Esophagus muscularis mucosa (tissue), 4 donors: Measurements from ENCODE around the gene KRT16. TPM values are rescaled to one million over a fixed set of nuclear protein-coding genes. Genes with fewer than 3 reads are reported as not detected.
A peak's percentile ranks its signal among the peaks of the same experiment; 100 is the strongest.

Experiments
- DNase-seq: peaks from one replicate; pipeline ENCODE4 v3.0.0-alpha.2; 2017; ENCODE audit errors: extremely low spot score
- H3K27ac ChIP-seq, 4 donors: fragments of 200-600 bp; sonication (generic); replicated peaks in 1 of 4; 1 replicate in 3 of 4; 2 replicates in 1 of 4; pipeline ENCODE4 v1.5.1; 2016 to 2019; ENCODE audit warnings: mild to moderate bottlenecking in 1 of 4
- H3K27me3 ChIP-seq, 4 donors: fragments of 200-600 bp; sonication (generic); one replicate each; pipeline versions ENCODE4 v1.5.1 to v1.6.0; 2016 to 2019
- H3K36me3 ChIP-seq, 4 donors: fragments of 200-600 bp; sonication (generic); one replicate each; pipeline ENCODE4 v1.5.1; 2016 to 2019
- H3K4me1 ChIP-seq, 4 donors: fragments of 200-600 bp; sonication (generic); one replicate each; pipeline ENCODE4 v1.5.1; 2016 to 2019
- H3K4me3 ChIP-seq, 4 donors: fragments of 200-600 bp; sonication (generic); 1 replicate in 2 of 4; 2 replicates in 2 of 4; pipeline ENCODE4 v1.5.1; 2016 to 2019; ENCODE audit warnings: mild to moderate bottlenecking in 4 of 4, moderate library complexity in 1 of 4
- H3K9me3 ChIP-seq, 4 donors: fragments of 200-600 bp; sonication (generic); 1 replicate in 3 of 4; 2 replicates in 1 of 4; pipeline ENCODE4 v1.5.1; 2016 to 2019
- EP300 ChIP-seq: sonication (generic); formaldehyde crosslinking; IDR thresholded peaks from one replicate; pipeline ENCODE4 v1.6.1; 2017; ENCODE audit warnings: antibody characterized with exemption
- POLR2A ChIP-seq: fragments of 450-650 bp; IDR thresholded peaks from one replicate; pipeline ENCODE4 v1.6.1; 2017; ENCODE audit warnings: antibody characterized with exemption, moderate library complexity, mild to moderate bottlenecking, low read depth
- POLR2AphosphoS5 ChIP-seq, 2 donors: sonication (generic); formaldehyde crosslinking; IDR thresholded peaks; one replicate each; pipeline ENCODE4 v1.6.1; 2017; ENCODE audit warnings: antibody characterized with exemption in 2 of 2
- WGBS: methylation state at CpG from one replicate; pipeline ENCODE4 v1.1.5; 2018; 5-methylcytosine and 5-hydroxymethylcytosine counted together
- intact Hi-C: fragments of 100-400 bp; cut with DNase I; formaldehyde crosslinking; loops from one replicate; pipeline ENCODE4 v1.15.1; 2023
- total RNA-seq, 4 donors: library from RNA; depleted of rRNA; stranded (reverse); fragments of >200 nt; gene quantifications; one replicate each; pipeline versions ENCODE4 v1.1.0 to v1.2.1, GENCODE V29; 2016
- TF ChIP-seq, protein P1 (sequence below), 3 experiments: fragments of 200-600 bp in 2 of 3; fragments of 450-650 bp in 1 of 3; sonication (generic) in 2 of 3; IDR thresholded peaks; one replicate each; pipeline ENCODE4 v1.5.1; 2017 to 2019; ENCODE audit warnings: antibody characterized with exemption in 3 of 3, mild to moderate bottlenecking in 2 of 3, moderate library complexity in 1 of 3

KRT16 gene
- total RNA-seq, 4 donors from 2014 or later, result 1.7 TPM; not detected in 3

DNA sequence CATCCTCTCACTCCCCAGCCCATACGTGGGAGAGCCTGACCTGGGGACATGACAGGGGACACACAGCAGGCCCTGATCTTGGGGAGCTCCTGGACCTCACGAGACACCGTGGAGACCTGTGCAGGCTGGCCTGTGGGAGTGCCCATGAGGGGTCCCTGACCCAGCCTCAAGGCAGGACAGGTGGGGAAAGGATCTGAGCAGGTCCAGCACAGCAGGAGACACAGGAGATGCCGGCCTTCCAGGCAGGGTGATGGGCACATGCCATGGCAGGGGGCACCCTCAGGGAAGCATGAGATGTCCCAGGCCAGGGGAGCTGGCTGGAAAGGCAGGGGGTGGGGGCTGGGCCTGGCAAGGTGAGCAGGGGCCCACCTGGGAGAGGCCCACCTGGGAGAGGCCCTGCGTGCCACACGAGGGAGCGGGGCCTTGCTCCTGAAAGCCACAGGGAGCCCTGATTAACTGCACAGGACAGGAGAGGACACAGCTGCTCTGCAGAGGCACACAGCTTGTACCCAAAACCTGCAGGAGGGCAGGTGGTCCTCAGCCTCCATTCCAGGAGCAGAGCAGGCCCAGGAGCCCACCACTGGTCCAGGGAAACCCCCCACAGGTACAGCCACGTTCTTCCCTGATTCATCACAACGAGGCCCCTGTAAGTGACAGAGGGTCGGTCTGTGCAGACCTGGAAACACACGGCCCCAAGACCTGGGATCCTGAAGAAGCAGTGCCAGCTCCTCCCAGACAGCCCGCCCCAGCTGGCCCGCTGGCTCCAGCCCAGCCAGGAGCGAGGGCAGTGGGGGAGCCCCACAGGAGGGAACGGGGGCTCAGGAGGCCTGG lies 38.4 kb upstream of the KRT16 start:
- Histone ChIP-seq H3K4me3 (peak overlapping the region in 2 of 4 donors; percentile 24 to 30), H3K4me1 (peaks cover 12 to 58% (median 45%) of the 10 kb centered on the region in 4 donors), H3K27me3 (peaks cover 0 to 3% (median 0%) of the 10 kb centered on the region in 4 donors), H3K36me3 (no peaks in the 10 kb centered on the region), H3K27ac (peak overlapping the region; percentile 69 to 74 (median 72)), H3K9me3 (no peaks in the 10 kb centered on the region)
- TF ChIP-seq, protein P1, sequence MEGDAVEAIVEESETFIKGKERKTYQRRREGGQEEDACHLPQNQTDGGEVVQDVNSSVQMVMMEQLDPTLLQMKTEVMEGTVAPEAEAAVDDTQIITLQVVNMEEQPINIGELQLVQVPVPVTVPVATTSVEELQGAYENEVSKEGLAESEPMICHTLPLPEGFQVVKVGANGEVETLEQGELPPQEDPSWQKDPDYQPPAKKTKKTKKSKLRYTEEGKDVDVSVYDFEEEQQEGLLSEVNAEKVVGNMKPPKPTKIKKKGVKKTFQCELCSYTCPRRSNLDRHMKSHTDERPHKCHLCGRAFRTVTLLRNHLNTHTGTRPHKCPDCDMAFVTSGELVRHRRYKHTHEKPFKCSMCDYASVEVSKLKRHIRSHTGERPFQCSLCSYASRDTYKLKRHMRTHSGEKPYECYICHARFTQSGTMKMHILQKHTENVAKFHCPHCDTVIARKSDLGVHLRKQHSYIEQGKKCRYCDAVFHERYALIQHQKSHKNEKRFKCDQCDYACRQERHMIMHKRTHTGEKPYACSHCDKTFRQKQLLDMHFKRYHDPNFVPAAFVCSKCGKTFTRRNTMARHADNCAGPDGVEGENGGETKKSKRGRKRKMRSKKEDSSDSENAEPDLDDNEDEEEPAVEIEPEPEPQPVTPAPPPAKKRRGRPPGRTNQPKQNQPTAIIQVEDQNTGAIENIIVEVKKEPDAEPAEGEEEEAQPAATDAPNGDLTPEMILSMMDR (IDR thresholded peaks at IDR 0.05), result no peak
- TF ChIP-seq POLR2A (no peak), POLR2AphosphoS5 (IDR thresholded peaks at IDR 0.05) (no peak), EP300 (no peak)
- intact Hi-C loops, result no loop called here
- 86% methylated on average over 3 of the region's 15 CpGs for WGBS
- no peak for DNase-seq

DNA sequence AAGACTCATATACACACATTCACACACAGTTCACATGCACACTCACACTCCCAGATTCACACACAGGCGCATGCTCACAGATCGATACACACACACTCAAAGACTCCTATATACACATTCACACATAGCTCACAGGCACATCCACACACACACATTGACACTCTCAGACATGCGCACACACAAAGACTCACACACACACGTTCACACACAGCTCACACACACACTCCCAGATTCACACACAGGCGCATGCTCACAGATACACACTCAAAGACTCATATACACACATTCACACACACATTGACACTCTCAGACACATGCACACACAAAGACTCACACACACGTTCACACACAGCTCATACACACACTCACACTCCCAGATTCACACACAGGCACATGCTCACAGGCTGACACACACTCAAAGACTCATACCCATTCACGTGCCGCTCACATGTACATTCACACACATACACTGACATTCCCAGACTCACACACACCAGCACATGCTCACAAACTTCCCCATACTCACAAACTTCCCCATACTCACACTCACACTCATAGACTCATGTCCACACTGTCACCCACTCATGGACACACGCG lies 37.5 kb upstream of the KRT16 start:
- peak overlapping the region in 2 of 4 donors; percentile 69 to 71 for H3K27ac ChIP-seq
- 92% methylated on average over 10 of the region's 10 CpGs for WGBS
- DNase-seq, result no peak
- no peak overlapping the region for H3K4me3 ChIP-seq
- TF ChIP-seq, protein P1 (IDR thresholded peaks at IDR 0.05), result no peak
- no peak for TF ChIP-seq POLR2A
- TF ChIP-seq EP300, result no peak
- TF ChIP-seq POLR2AphosphoS5 (IDR thresholded peaks at IDR 0.05), result no peak
- H3K9me3 ChIP-seq, result no peaks in the 10 kb centered on the region
- H3K36me3 ChIP-seq, result no peaks in the 10 kb centered on the region
- H3K27me3 ChIP-seq, result peaks cover 0 to 3% (median 0%) of the 10 kb centered on the region in 4 donors
- intact Hi-C loops, result loop anchor here (2.0 to 5.0 kb wide), 5 partner anchors 13 to 848 kb away; no protein-coding TSS in a partner anchor
- H3K4me1 ChIP-seq, result peaks cover 12 to 58% (median 43%) of the 10 kb centered on the region in 4 donors

DNA sequence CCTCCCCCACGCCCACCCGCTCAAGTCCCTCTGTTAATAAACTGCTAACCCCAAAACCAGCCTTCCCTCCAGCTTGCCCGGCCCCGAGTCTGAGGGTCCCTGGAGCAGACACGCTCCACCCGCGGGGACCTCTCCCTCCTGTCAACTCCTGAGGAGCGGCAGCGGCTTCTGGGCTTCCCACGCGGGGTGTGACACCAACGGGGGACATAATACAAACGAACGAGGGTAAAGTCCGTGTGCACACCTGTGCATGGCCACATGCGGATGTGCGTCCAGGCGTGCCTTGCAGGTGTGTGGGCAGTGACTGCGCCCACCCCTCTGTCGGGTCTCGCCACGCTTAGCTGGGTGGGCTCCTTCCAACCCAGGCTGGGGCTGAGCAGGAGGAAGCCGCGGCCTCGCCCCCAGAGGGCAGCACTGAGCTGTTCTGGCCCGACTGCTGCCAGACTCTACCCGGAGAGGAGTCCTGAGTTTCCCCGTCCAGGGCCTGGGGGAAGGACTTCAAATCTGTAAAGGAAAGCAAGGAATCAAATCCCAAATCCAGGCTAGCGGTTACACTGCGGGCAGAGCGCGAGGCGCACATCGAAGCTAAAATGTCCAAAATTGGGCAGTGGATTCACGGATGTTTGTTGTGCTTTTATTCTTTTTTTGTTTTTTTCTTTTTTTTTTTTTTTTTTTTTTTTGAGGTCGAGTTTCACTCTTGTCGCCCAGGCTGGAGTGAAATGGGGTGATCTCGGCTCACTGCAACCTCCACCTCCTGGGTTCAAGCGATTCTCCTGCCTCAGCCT lies 36.0 kb upstream of the KRT16 start:
- peak; percentile 94 for DNase-seq
- peak overlapping the region; percentile 47 to 60 (median 54) for H3K27ac ChIP-seq

DNA sequence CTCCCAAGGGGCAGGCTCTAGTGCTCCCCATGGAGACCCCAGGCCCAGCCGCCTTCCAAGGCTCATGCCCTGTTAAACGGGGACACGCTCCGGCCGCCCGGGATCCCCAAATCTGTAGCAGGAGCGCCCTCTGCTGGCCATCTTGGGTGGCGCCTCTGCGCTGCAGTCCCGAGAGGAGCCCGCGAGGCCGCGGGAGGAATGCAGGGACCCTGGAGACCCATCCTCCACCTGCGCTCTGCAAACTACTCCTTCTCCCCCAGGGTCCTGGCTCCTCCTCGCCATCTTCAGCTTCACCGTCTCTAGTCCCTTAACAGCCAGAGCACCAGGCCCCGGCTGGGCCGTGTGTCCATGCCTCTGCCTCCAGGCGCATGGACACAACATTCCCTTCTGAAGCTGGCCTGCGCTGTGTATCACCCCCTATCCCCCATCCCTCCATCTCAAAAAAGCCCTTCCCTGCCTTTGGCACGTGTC lies 35.4 kb upstream of the KRT16 start:
- 4% methylated on average over 8 of the region's 22 CpGs for WGBS
- intact Hi-C loops, result loop anchor here (1.0 to 5.0 kb wide), 6 partner anchors 15 to 846 kb away; no protein-coding TSS in a partner anchor
- DNase-seq, result peak; percentile 95
- peak overlapping the region; percentile 41 to 58 (median 46) for H3K4me3 ChIP-seq
- peaks cover 0 to 3% (median 0%) of the 10 kb centered on the region in 4 donors for H3K27me3 ChIP-seq
- TF ChIP-seq, protein P1 (IDR thresholded peaks at IDR 0.05), result peak; percentile 93 to 95 (median 94)
- TF ChIP-seq EP300, result no peak
- no peaks in the 10 kb centered on the region for H3K9me3 ChIP-seq
- no peaks in the 10 kb centered on the region for H3K36me3 ChIP-seq
- H3K27ac ChIP-seq, result peak overlapping the region; percentile 47 to 60 (median 54)
- H3K4me1 ChIP-seq, result peaks cover 12 to 44% (median 38%) of the 10 kb centered on the region in 4 donors

More for the DNA sequence above, 36.0 kb upstream of the KRT16 start:
- Histone ChIP-seq H3K4me1 (peaks cover 12 to 44% (median 38%) of the 10 kb centered on the region in 4 donors), H3K36me3 (no peaks in the 10 kb centered on the region), H3K27me3 (peaks cover 0 to 3% (median 0%) of the 10 kb centered on the region in 4 donors), H3K9me3 (no peaks in the 10 kb centered on the region), H3K4me3 (peak overlapping the region; percentile 41 to 58 (median 46))
- intact Hi-C loops, result loop anchor here (2.0 to 5.0 kb wide), 5 partner anchors 14 to 846 kb away; no protein-coding TSS in a partner anchor
- TF ChIP-seq POLR2AphosphoS5 (IDR thresholded peaks at IDR 0.05) (peak in 1 of 2 donors; percentile 63), POLR2A (no peak)
- TF ChIP-seq, protein P1 (IDR thresholded peaks at IDR 0.05), result peak; percentile 93 to 94 (median 93)
- 11% methylated on average over 32 of the region's 39 CpGs for WGBS
